HepG2 (cell line): ENCODE results near the gene FAM174C. TPM values are rescaled to one million over a fixed set of nuclear protein-coding genes. Genes with fewer than 3 reads are reported as not detected.

Experiments used
- ATAD3A ChIP-seq: sonication (generic); formaldehyde crosslinking; IDR thresholded peaks from 2 replicates; pipeline ENCODE4 v1.4.0; 2020; ENCODE audit warnings: missing genetic modification reagents
- BRD4 ChIP-seq: sonication (generic); formaldehyde crosslinking; IDR thresholded peaks from 2 replicates; pipeline ENCODE4 v1.4.0; 2020; ENCODE audit warnings: missing genetic modification reagents
- CERS6 ChIP-seq: sonication (generic); formaldehyde crosslinking; IDR thresholded peaks from 2 replicates; pipeline ENCODE4 v1.5.0; 2020; ENCODE audit warnings: missing genetic modification reagents
- E2F1 ChIP-seq: sonication (generic); formaldehyde crosslinking; IDR thresholded peaks from 2 replicates; pipeline ENCODE4 v1.5.0; 2020; ENCODE audit warnings: missing genetic modification reagents
- ELF4 ChIP-seq: sonication (generic); formaldehyde crosslinking; IDR thresholded peaks from 2 replicates; pipeline ENCODE4 v1.5.0; 2020; ENCODE audit warnings: missing genetic modification reagents, mild to moderate bottlenecking, moderate library complexity, borderline replicate concordance
- FOSL1 ChIP-seq: sonication (generic); formaldehyde crosslinking; IDR thresholded peaks from 2 replicates; pipeline ENCODE4 v1.9.0; 2021; ENCODE audit warnings: missing genetic modification reagents, borderline replicate concordance
- GABPB1 ChIP-seq: IDR thresholded peaks from 2 replicates; pipeline ENCODE4 v1.6.1; 2016; ENCODE audit warnings: mild to moderate bottlenecking, missing genetic modification reagents, moderate library complexity, missing compliant biosample characterization
- HNRNPUL1 ChIP-seq: fragments of 200-400 bp; formaldehyde crosslinking; IDR thresholded peaks from 2 replicates; pipeline ENCODE4 v1.6.1; 2017; ENCODE audit warnings: low read depth, mild to moderate bottlenecking, low read length, moderate library complexity
- KLF15 ChIP-seq: sonication (generic); formaldehyde crosslinking; IDR thresholded peaks from 2 replicates; pipeline ENCODE4 v1.8.1; 2023; ENCODE audit warnings: borderline replicate concordance, mild to moderate bottlenecking, inconsistent platforms, missing genetic modification reagents, mixed read lengths
- NFE2L1 ChIP-seq: sonication (generic); formaldehyde crosslinking; IDR thresholded peaks from 2 replicates; pipeline ENCODE4 v1.4.0; 2020; ENCODE audit warnings: missing genetic modification reagents, mild to moderate bottlenecking, borderline replicate concordance
- POLR2AphosphoS5 ChIP-seq: IDR thresholded peaks from 2 replicates; pipeline ENCODE4 v1.6.1; 2012; ENCODE audit warnings: low read depth, low read length
- PRPF4 ChIP-seq: fragments of 200-400 bp; formaldehyde crosslinking; IDR thresholded peaks from 2 replicates; pipeline ENCODE4 v1.6.1; 2016; ENCODE audit warnings: low read length, low read depth; ENCODE audit not compliant: poor library complexity, severe bottlenecking
- RBFOX2 ChIP-seq: fragments of 200-400 bp; formaldehyde crosslinking; IDR thresholded peaks from 2 replicates; pipeline ENCODE4 v1.6.1; 2017; ENCODE audit warnings: low read depth, mild to moderate bottlenecking, low read length
- REL ChIP-seq: sonication (generic); formaldehyde crosslinking; conservative IDR thresholded peaks from 2 replicates; pipeline ENCODE4 v1.8.0; 2022; ENCODE audit warnings: mild to moderate bottlenecking, missing genetic modification reagents, moderate library complexity
- SATB2 ChIP-seq: sonication (generic); formaldehyde crosslinking; IDR thresholded peaks from 2 replicates; pipeline ENCODE4 v1.5.0; 2020; ENCODE audit warnings: missing genetic modification reagents
- SMARCE1 ChIP-seq: fragments of 450-650 bp; IDR thresholded peaks from 2 replicates; pipeline ENCODE4 v1.6.1; 2017; ENCODE audit warnings: borderline replicate concordance
- TFE3 ChIP-seq: IDR thresholded peaks from 2 replicates; pipeline ENCODE4 v1.6.1; 2016
- TSC22D2 ChIP-seq: sonication (generic); formaldehyde crosslinking; IDR thresholded peaks from 2 replicates; pipeline ENCODE4 v1.5.1; 2020; ENCODE audit warnings: missing genetic modification reagents, mild to moderate bottlenecking, borderline replicate concordance
- XBP1 ChIP-seq: sonication (generic); formaldehyde crosslinking; IDR thresholded peaks from 2 replicates; pipeline ENCODE4 v1.5.0; 2020; ENCODE audit warnings: missing genetic modification reagents
- XRCC5 ChIP-seq: fragments of 200-400 bp; formaldehyde crosslinking; optimal IDR thresholded peaks from 2 replicates; pipeline ENCODE3; 2017; ENCODE audit warnings: mild to moderate bottlenecking, low read length
- ZBTB3 ChIP-seq: sonication (generic); formaldehyde crosslinking; IDR thresholded peaks from 2 replicates; pipeline ENCODE4 v1.4.0; 2020; ENCODE audit warnings: low read depth, mild to moderate bottlenecking, moderate library complexity, missing genetic modification reagents, borderline replicate concordance
- ZBTB38 ChIP-seq: sonication (generic); formaldehyde crosslinking; IDR thresholded peaks from 2 replicates; pipeline ENCODE4 v1.5.1; 2020; ENCODE audit warnings: mild to moderate bottlenecking, missing genetic modification reagents
- ZIK1 ChIP-seq: sonication (generic); formaldehyde crosslinking; IDR thresholded peaks from 2 replicates; pipeline ENCODE4 v1.5.0; 2020; ENCODE audit warnings: mild to moderate bottlenecking, low read depth, missing genetic modification reagents, borderline replicate concordance
- ZMYM3 ChIP-seq: sonication (generic); formaldehyde crosslinking; IDR thresholded peaks from 2 replicates; pipeline ENCODE4 v1.5.1; 2020; ENCODE audit warnings: mild to moderate bottlenecking, missing genetic modification reagents
- ZNF12 ChIP-seq: sonication (generic); formaldehyde crosslinking; IDR thresholded peaks from 2 replicates; pipeline ENCODE4 v1.5.0; 2020; ENCODE audit warnings: missing genetic modification reagents
- ZNF230 ChIP-seq: sonication (generic); formaldehyde crosslinking; IDR thresholded peaks from 2 replicates; pipeline ENCODE4 v1.4.0; 2020; ENCODE audit warnings: mild to moderate bottlenecking, missing genetic modification reagents
- ZNF556 ChIP-seq: sonication (generic); formaldehyde crosslinking; IDR thresholded peaks from 2 replicates; pipeline ENCODE4 v1.4.0; 2020; ENCODE audit warnings: mild to moderate bottlenecking, missing genetic modification reagents, borderline replicate concordance
- ZNF644 ChIP-seq: IDR thresholded peaks from 2 replicates; pipeline ENCODE4 v1.6.1; 2016; ENCODE audit warnings: low read depth
- ZNF670 ChIP-seq: sonication (generic); formaldehyde crosslinking; IDR thresholded peaks from 2 replicates; pipeline ENCODE4 v1.8.0; 2022; ENCODE audit warnings: mild to moderate bottlenecking, missing genetic modification reagents, borderline replicate concordance
- ZNF678 ChIP-seq: sonication (generic); formaldehyde crosslinking; IDR thresholded peaks from 2 replicates; pipeline ENCODE4 v1.4.0; 2020; ENCODE audit warnings: mild to moderate bottlenecking, missing genetic modification reagents
- ZNF709 ChIP-seq: sonication (generic); formaldehyde crosslinking; IDR thresholded peaks from 2 replicates; pipeline ENCODE4 v1.5.0; 2020; ENCODE audit warnings: mild to moderate bottlenecking, missing genetic modification reagents
- polyA plus RNA-seq, 8 experiments: library from polyadenylated mRNA; depleted of rRNA in 3 of 8; stranded (reverse) in 7 of 8; unstranded in 1 of 8; fragments of >200 nt; fragmentation: Illumina TruSeq in 4 of 8; extraction: Trizol in 4 of 8; gene quantifications; 2 replicates each; pipeline versions ENCODE4 v1.2.1 to v1.2.3, GENCODE V29; 2011 to 2016; ENCODE audit warnings: low read depth in 4 of 8, missing spikeins in 1 of 8, mixed read lengths in 1 of 8; ENCODE audit not compliant: insufficient read depth in 1 of 8
- total RNA-seq, 5 experiments: library from RNA; depleted of rRNA; stranded (reverse); fragments of >200 nt; fragmentation: Illumina TruSeq; extraction: Trizol; gene quantifications; 2 replicates each; pipeline ENCODE4 v1.2.3, GENCODE V29; 2016; ENCODE audit warnings: low read depth in 1 of 5

FAM174C gene
- total and polyA plus RNA-seq, 2 of the 13 experiments (the other 11 are each of a cell fraction or from before 2014, with no cell fraction given), result 19.5 to 31.3 TPM

- TF ChIP-seq TFE3 (CRISPR knock-in tag), result peak; percentile 61
- no peak for TF ChIP-seq ZNF678 (CRISPR knock-in tag)
- no peak for TF ChIP-seq HNRNPUL1
- no peak for TF ChIP-seq ZNF230
- TF ChIP-seq ZBTB38 (CRISPR knock-in tag), result no peak
- TF ChIP-seq TSC22D2 (CRISPR knock-in tag), result no peak
- no peak for TF ChIP-seq ZNF644 (CRISPR knock-in tag)
- TF ChIP-seq BRD4 (CRISPR knock-in tag), result no peak
- no peak for TF ChIP-seq RBFOX2
- no peak for TF ChIP-seq ELF4
- no peak for TF ChIP-seq XBP1 (CRISPR knock-in tag)
- no peak; the same call in 1 of the 2 replicates for TF ChIP-seq FOSL1
- no peak for TF ChIP-seq PRPF4
- peak; percentile 55; the same call in 1 of the 2 replicates for TF ChIP-seq GABPB1
- no peak for TF ChIP-seq REL (CRISPR knock-in tag)
- no peak for TF ChIP-seq E2F1 (CRISPR knock-in tag)
- no peak for TF ChIP-seq SATB2 (CRISPR knock-in tag)
- TF ChIP-seq ZNF12 (CRISPR knock-in tag), result no peak
- no peak for TF ChIP-seq ZBTB3 (CRISPR knock-in tag)
- no peak for TF ChIP-seq ZNF709
- TF ChIP-seq NFE2L1 (CRISPR knock-in tag), result no peak
- no peak for TF ChIP-seq KLF15 (CRISPR knock-in tag)
- TF ChIP-seq CERS6 (CRISPR knock-in tag), result no peak
- no peak for TF ChIP-seq XRCC5
- TF ChIP-seq ZIK1, result no peak
- TF ChIP-seq ZMYM3 (CRISPR knock-in tag), result no peak
- no peak for TF ChIP-seq SMARCE1
- no peak for TF ChIP-seq ZNF556 (CRISPR knock-in tag)
- TF ChIP-seq POLR2AphosphoS5, result peak; percentile 43
- TF ChIP-seq ZNF670, result no peak
- no peak for TF ChIP-seq ATAD3A (CRISPR knock-in tag)
Observed at GRCh38 chr19:1253514-1254080, 21.7 kb upstream of the FAM174C start (continued).
